GM19397 (cell line): ENCODE data around the gene AEBP1.

ENCODE experiments used
- ATAC-seq: cut with Tn5 transposase; IDR thresholded peaks from one replicate; pipeline ENCODE4 v1.9.1; 2021; ENCODE audit warnings: mild to moderate bottlenecking, moderate library complexity; ENCODE audit not compliant: unreplicated experiment

Gene AEBP1

GRCh38 chr7:44152971-44153947 lies 49.1 kb downstream of the AEBP1 start:
- ATAC-seq: no peak

- ATAC-seq: no peak
Observed at GRCh38 chr7:44153948-44154335, 49.8 kb downstream of the AEBP1 start.

GRCh38 chr7:44154703-44155102 lies 50.6 kb downstream of the AEBP1 start:
- ATAC-seq: no peak

- no peak for ATAC-seq
Observed at GRCh38 chr7:44155191-44156185, 51.3 kb downstream of the AEBP1 start.

- ATAC-seq: no peak
Observed at GRCh38 chr7:44156453-44157010, 52.4 kb downstream of the AEBP1 start.

- ATAC-seq: no peak
Observed at GRCh38 chr7:44157116-44158080, 53.3 kb downstream of the AEBP1 start.

DNA sequence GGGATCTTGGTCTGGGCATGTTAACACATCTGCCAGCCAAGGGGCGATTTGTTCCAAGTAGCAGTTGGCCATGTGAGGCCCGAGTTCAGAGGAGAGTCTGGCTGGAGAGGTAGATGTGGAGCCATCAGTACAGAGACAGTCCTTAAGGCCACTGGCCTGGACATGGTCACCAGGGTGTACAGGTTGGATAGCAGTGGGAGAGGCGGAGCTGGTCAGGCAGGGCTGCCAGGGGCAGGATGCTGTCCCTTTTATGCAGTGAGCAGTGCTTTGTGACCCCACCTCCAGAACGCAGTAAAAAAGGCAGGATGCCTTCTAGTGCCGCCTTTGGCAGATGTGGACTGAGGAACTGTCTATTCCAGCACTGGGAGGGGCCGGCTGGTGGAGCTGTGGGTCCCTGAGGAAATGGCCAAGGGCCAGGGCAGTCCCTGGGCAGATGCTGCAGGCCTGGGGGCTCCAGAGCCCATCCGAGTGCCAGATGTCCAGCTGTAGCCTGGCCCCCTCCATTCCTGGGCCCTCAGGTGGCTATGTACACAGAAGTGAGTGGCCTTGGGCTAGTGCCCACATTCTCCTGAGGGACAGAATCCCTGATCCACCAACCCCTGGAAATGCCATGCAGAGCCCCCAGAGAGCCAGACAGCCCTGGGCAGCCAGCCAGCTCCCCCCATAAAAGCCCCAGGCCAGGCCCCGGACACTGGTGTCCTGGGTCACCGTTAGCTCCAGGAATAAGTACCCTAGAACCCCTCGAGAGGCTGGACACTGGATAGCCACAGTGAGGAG lies 54.1 kb downstream of the AEBP1 start:
- no peak for ATAC-seq

DNA sequence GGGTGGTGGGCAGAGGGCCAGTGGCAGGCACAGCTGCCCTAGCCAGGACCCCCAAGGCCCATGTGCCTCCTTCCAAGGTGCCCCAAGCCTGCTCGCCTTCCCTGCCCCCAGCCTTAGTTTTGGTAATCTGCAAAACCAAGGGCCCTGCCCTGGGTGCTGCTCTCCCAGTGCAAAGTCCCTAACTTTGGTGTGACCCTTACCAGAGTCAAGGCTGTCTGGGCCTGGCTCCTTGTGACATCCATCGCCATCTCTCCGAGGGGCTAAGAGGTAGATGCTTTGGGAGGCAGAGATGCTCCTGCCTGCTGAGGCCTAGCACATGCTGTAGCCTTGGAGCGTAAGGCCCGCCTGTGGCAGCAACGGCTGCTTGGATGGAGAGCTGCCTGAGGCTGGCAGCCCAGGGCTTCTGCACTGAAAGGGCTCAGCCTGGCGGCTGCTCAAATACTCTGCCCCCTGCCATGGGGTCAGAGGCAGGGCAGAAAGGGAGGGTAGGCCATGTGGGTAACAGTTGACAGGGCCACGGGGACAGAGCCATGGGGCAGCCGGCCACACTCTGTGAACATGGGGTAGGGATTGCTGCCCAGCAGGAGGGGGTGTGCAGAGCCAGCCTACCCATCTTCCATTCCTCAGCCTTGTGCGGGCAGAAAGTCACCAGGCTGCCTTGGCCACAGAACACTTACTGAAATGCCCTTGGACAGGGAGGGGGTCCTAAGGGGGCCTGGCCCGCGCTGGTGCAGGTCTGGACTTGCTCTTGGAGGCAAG lies 54.9 kb downstream of the AEBP1 start:
- ATAC-seq: no peak

DNA sequence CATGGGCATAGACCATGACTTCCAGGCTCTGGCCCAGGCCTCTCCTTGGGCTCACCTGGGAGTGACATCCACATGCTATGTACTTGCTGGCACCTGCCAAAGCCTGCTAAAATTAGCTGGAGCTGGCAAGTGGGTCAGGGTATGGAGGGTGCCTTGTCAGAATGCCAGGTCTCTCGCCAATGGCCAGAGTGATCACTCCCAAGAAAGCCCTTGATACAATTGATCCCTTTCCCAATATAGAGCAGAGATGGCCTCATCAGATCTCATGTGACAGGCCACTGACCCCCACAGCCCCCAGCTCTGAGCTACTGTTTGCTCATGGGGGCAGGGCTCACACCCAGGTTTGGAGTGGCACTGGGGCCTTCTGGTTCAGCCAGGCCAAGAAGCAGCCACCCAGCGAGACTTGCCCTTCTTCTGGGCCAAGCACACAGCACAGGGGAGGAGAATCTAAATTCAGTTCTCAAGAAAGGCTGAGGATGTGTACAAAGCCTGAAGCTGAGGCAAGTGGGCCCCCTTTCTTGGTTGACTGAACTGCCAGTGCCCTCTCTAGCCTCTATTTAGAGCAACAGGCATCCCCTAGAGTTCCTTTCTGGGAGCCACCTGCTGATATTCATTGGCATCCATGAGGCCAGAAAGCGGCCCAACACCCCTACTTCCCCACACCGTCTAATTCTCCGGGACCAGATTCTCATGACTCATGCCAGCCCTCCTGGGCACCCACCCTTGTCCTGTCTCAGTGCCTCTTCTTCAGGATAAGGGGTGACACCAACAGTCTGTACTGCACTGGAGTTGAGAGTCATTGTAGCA lies 55.9 kb downstream of the AEBP1 start:
- ATAC-seq: no peak

DNA sequence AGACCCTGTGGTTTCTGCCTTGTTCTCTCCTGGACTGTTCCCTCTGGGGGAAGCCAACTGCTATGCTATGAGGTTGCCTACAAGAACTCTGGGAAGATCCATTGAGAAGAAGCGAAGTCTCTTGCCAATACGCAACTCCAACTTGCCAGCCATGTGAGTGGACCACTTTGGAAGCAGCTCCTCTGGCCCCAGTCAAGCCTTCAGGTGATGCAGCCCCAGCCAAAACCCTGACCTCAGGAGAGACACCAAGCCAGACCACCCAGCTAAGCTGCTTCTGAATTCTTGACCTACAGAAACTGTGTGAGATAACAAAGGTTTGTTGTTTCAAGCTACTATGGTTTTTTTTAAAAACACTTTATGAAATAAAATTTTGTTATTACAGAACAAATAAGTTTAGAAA lies 57.2 kb downstream of the AEBP1 start:
- no peak for ATAC-seq

- no peak for ATAC-seq
Observed at GRCh38 chr7:44162179-44162578, 58.0 kb downstream of the AEBP1 start.

- no peak for ATAC-seq
Observed at GRCh38 chr7:44162785-44163395, 58.7 kb downstream of the AEBP1 start.

DNA sequence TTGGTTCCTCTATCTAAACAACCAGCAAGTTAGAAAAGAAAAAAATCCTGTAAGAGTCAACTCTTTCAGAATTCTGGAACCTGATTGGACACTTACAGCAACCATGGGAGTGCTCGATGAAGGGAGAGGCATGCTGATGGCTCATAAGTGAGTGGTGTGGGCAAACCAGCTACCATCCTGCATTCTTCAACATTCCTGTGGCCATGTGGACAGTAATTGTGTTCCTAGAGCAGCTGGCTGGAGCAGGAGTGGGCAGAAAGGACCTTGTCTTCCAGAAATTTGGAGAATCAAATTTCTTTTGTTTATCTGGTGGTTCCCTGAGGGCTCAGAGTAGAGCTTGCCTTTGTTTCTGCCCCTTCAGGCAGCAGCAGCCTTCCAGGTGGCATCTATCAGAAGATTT lies 59.4 kb downstream of the AEBP1 start:
- ATAC-seq: no peak
